ENCODE measurements around the gene FGFRL1.

DNA sequence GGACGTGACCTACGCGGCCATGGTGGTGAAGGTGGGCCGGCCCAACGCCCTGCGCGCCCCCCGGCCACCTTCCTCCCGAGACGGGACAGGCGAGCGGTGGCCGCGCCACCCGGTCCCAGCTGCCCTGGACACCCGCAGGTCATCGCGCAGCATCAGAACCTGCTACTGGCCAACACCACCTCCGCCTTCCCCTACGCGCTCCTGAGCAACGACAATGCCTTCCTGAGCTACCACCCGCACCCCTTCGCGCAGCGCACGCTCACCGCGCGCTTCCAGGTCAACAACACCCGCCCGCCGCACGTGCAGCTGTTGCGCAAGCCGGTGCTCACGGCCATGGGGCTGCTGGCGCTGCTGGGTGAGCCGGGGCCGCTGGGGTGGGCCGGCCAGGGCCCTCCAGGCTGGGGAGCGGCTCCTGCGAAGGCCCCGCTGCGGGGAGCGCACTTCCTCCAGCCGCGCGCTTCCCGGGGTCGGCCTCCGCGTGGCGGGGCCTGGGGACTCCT, 9.2 kb upstream of the FGFRL1 start:
- TF ChIP-seq EZH2 (IDR thresholded peaks at IDR 0.05), result no peak
- TF ChIP-seq POLR2AphosphoS5 (IDR thresholded peaks at IDR 0.05; ENCODE audit: borderline replicate concordance, low read depth, low read length), result no peak
- no peak for TF ChIP-seq FOXP2 (optimal IDR thresholded peaks at IDR 0.05; ENCODE audit: control extremely low read depth, extremely low read length, insufficient read depth)

Data from SK-N-MC (cell line).